ENCODE results near the gene ZNF146.
"Not testable (repeated sequence)": the region's sequence is repeated elsewhere in the genome, so short reads cannot be mapped to it uniquely, and the experiment has no call there.

DNA sequence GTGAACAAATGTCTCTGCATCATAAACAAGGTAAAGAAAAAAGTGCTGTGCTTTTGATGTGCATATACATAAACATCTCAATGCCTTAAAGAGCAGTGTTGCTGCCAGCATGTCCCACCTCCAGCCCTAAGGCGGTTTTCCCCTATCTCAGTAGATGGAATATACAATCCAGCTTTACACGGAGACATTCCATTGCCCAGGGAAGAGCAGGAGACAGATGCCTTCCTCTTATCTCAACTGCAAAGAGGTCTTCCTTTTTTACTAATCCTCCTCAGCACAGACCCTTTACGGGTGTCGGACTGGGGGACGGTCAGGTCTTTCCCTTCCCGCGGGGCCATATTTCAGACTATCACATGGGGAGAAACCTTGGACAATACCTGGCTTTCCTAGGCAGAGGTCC is 18.7 kb downstream of the ZNF146 start:
- TF ChIP-seq, protein P1, sequence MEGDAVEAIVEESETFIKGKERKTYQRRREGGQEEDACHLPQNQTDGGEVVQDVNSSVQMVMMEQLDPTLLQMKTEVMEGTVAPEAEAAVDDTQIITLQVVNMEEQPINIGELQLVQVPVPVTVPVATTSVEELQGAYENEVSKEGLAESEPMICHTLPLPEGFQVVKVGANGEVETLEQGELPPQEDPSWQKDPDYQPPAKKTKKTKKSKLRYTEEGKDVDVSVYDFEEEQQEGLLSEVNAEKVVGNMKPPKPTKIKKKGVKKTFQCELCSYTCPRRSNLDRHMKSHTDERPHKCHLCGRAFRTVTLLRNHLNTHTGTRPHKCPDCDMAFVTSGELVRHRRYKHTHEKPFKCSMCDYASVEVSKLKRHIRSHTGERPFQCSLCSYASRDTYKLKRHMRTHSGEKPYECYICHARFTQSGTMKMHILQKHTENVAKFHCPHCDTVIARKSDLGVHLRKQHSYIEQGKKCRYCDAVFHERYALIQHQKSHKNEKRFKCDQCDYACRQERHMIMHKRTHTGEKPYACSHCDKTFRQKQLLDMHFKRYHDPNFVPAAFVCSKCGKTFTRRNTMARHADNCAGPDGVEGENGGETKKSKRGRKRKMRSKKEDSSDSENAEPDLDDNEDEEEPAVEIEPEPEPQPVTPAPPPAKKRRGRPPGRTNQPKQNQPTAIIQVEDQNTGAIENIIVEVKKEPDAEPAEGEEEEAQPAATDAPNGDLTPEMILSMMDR (conservative IDR thresholded peaks at IDR 0.05; ENCODE audit: low read depth in 2 of 2), result not testable (repeated sequence)
- not testable (repeated sequence) for TF ChIP-seq POLR2AphosphoS5 (IDR thresholded peaks at IDR 0.05; ENCODE audit: low read depth); EZH2 (IDR thresholded peaks at IDR 0.05; ENCODE audit: low read depth, unreplicated experiment)

Data from GM23338 (cell line).